H1 (cell line): ENCODE measurements around the gene ARF3. TPM values are rescaled to one million over a fixed set of nuclear protein-coding genes. Genes with fewer than 3 reads are reported as not detected.

ENCODE experiments used
- CTCF ChIA-PET: fragments of 300-600 bp; sonication (Branson Sonifier 250); formaldehyde crosslinking; loops from one replicate; lab custom pipeline; 2021; ENCODE audit not compliant: partially characterized antibody; lab: Charles Lee
- POLR2A ChIA-PET: fragments of 300-600 bp; sonication (Branson Sonifier 250); formaldehyde crosslinking; loops from one replicate; lab custom pipeline; 2021; ENCODE audit warnings: inconsistent platforms; ENCODE audit not compliant: partially characterized antibody; lab: Charles Lee
- DNase-seq, 2 experiments: peaks; one replicate each; pipeline versions ENCODE4 v3.0.0 to v3.0.0-alpha.2; 2010 to 2022; ENCODE audit warnings: low spot score in 2 of 2, low read depth in 1 of 2, mixed read lengths in 1 of 2
- FAIRE-seq: peaks from 2 replicates; lab custom pipeline; 2011; peaks lifted over from hg19 to GRCh38; lab: Jason Lieb, UNC
- H2AFZ ChIP-seq: 2 replicates; pipeline ENCODE4 v1.8.1; 2012; ENCODE audit warnings: low read length, inconsistent platforms
- H2AK5ac ChIP-seq: 2 replicates; pipeline ENCODE4 v1.6.1; 2013; ENCODE audit warnings: low read depth, low read length
- H2BK120ac ChIP-seq: replicated peaks from 2 replicates; pipeline ENCODE3; 2013; ENCODE audit warnings: low read depth, low read length, inconsistent platforms
- H2BK12ac ChIP-seq: 2 replicates; pipeline ENCODE4 v1.6.1; 2013; ENCODE audit warnings: low read depth, low read length
- H2BK15ac ChIP-seq: 2 replicates; pipeline ENCODE4 v1.6.1; 2013; ENCODE audit warnings: low read length
- H2BK20ac ChIP-seq: 2 replicates; pipeline ENCODE4 v1.6.1; 2013; ENCODE audit warnings: low read length
- H2BK5ac ChIP-seq: 2 replicates; pipeline ENCODE4 v1.6.1; 2013; ENCODE audit warnings: low read depth, low read length
- H3K14ac ChIP-seq: 2 replicates; pipeline ENCODE4 v1.6.1; 2013; ENCODE audit warnings: inconsistent platforms; ENCODE audit not compliant: insufficient read length
- H3K18ac ChIP-seq: 2 replicates; pipeline ENCODE4 v1.6.1; 2013; ENCODE audit warnings: low read length; ENCODE audit errors: extremely low read depth
- H3K23ac ChIP-seq: 2 replicates; pipeline ENCODE4 v1.6.1; 2013; ENCODE audit warnings: inconsistent platforms; ENCODE audit not compliant: insufficient read length
- H3K23me2 ChIP-seq: 2 replicates; pipeline ENCODE4 v1.6.1; 2013; ENCODE audit warnings: low read depth, low read length
- H3K27ac ChIP-seq: 2 replicates; pipeline ENCODE4 v1.6.1; 2011; ENCODE audit warnings: low read depth, low read length, inconsistent platforms
- H3K27me3 ChIP-seq, 4 experiments: replicated peaks in 1 of 4; 1 replicate in 1 of 4; 2 replicates in 3 of 4; pipeline versions ENCODE4 v1.6.1 to v1.8.1; 2011 to 2013; ENCODE audit warnings: low read length in 3 of 4, mild to moderate bottlenecking in 3 of 4, inconsistent platforms in 2 of 4, mixed read lengths in 2 of 4, moderate library complexity in 1 of 4; ENCODE audit not compliant: control insufficient read depth in 3 of 4, insufficient read depth in 3 of 4; ENCODE audit errors: extremely low read depth in 1 of 4
- H3K36me3 ChIP-seq, 4 experiments: 2 replicates each; pipeline versions ENCODE4 v1.6.1 to v1.8.1; 2011 to 2013; ENCODE audit warnings: mild to moderate bottlenecking in 4 of 4, low read length in 3 of 4, moderate library complexity in 2 of 4, control low read depth in 1 of 4, inconsistent platforms in 1 of 4; ENCODE audit not compliant: insufficient read depth in 4 of 4, control insufficient read depth in 2 of 4
- H3K4ac ChIP-seq: replicated peaks from 2 replicates; pipeline ENCODE3; 2013; ENCODE audit warnings: low read length, low read depth, mixed read lengths, inconsistent platforms; ENCODE audit not compliant: insufficient read length
- H3K4me1 ChIP-seq, 4 experiments: replicated peaks in 1 of 4; 1 replicate in 1 of 4; 2 replicates in 3 of 4; pipeline versions ENCODE4 v1.6.1 to v1.8.1; 2011 to 2013; ENCODE audit warnings: low read length in 3 of 4, inconsistent platforms in 2 of 4, mixed read lengths in 1 of 4; ENCODE audit not compliant: insufficient read depth in 4 of 4, control insufficient read depth in 3 of 4
- H3K4me2 ChIP-seq, 2 experiments: 2 replicates each; pipeline versions ENCODE4 v1.6.1 to v1.8.1; 2011 to 2013; ENCODE audit warnings: low read depth in 2 of 2, low read length in 2 of 2, control low read depth in 1 of 2, inconsistent platforms in 1 of 2, mild to moderate bottlenecking in 1 of 2; ENCODE audit not compliant: insufficient read depth in 1 of 2
- H3K4me3 ChIP-seq, 4 experiments: fragments of 200-600, 300-600 bp in 1 of 4; sonication (generic), shearing (Covaris generic), sonication (Bioruptor Twin) in 1 of 4; 2 replicates each; pipeline versions ENCODE4 v1.5.1 to v1.8.1; 2011 to 2016; ENCODE audit warnings: low read length in 4 of 4, low read depth in 3 of 4, control low read depth in 2 of 4, inconsistent platforms in 2 of 4, mild to moderate bottlenecking in 2 of 4, mixed read lengths in 1 of 4, moderate library complexity in 1 of 4; ENCODE audit not compliant: insufficient read depth in 2 of 4; ENCODE audit errors: extremely low read depth in 1 of 4
- H3K56ac ChIP-seq: replicated peaks from 2 replicates; pipeline ENCODE3; 2013; ENCODE audit warnings: low read depth, mild to moderate bottlenecking, mixed read lengths, low read length, inconsistent platforms; ENCODE audit not compliant: insufficient read length
- H3K79me1 ChIP-seq: 2 replicates; pipeline ENCODE4 v1.6.1; 2013; ENCODE audit warnings: low read depth, low read length, control low read depth
- H3K79me2 ChIP-seq, 2 experiments: 2 replicates each; pipeline versions ENCODE4 v1.6.1 to v1.8.1; 2012 to 2013; ENCODE audit warnings: low read length in 2 of 2, mild to moderate bottlenecking in 2 of 2, inconsistent platforms in 1 of 2; ENCODE audit not compliant: insufficient read depth in 2 of 2, control insufficient read depth in 1 of 2
- H3K9ac ChIP-seq, 4 experiments: replicated peaks in 1 of 4; 1 replicate in 1 of 4; 2 replicates in 3 of 4; pipeline versions ENCODE4 v1.6.1 to v1.8.1; 2011 to 2013; ENCODE audit warnings: low read depth in 3 of 4, low read length in 3 of 4, control low read depth in 2 of 4, mild to moderate bottlenecking in 2 of 4, moderate library complexity in 2 of 4, inconsistent platforms in 1 of 4; ENCODE audit errors: extremely low read depth in 1 of 4
- H3K9me3 ChIP-seq, 2 experiments: 2 replicates each; pipeline versions ENCODE4 v1.6.1 to v1.8.1; 2012 to 2013; ENCODE audit warnings: mild to moderate bottlenecking in 2 of 2, moderate library complexity in 2 of 2, control low read depth in 1 of 2, inconsistent platforms in 1 of 2, low read depth in 1 of 2, low read length in 1 of 2, mixed read lengths in 1 of 2; ENCODE audit not compliant: insufficient read depth in 2 of 2
- H4K20me1 ChIP-seq, 2 experiments: replicated peaks in 1 of 2; 2 replicates each; pipeline versions ENCODE3 to v1.8.1; 2011 to 2013; ENCODE audit warnings: inconsistent platforms in 2 of 2, low read length in 2 of 2, mild to moderate bottlenecking in 1 of 2; ENCODE audit not compliant: insufficient read depth in 2 of 2, control insufficient read depth in 1 of 2
- H4K5ac ChIP-seq: 2 replicates; pipeline ENCODE4 v1.6.1; 2013; ENCODE audit warnings: low read length, low read depth, mixed read lengths, inconsistent platforms; ENCODE audit not compliant: insufficient read length
- H4K8ac ChIP-seq: 2 replicates; pipeline ENCODE4 v1.8.0; 2013; ENCODE audit warnings: mild to moderate bottlenecking, moderate library complexity, low read length, inconsistent platforms; ENCODE audit not compliant: insufficient read depth; ENCODE audit errors: extremely low read depth
- H4K91ac ChIP-seq: replicated peaks from 2 replicates; pipeline ENCODE3; 2013; ENCODE audit warnings: low read length, mixed read lengths, inconsistent platforms; ENCODE audit not compliant: insufficient read length
- EGR1 ChIP-seq: IDR thresholded peaks from 2 replicates; pipeline ENCODE4 v1.6.1; 2011; ENCODE audit warnings: low read depth, low read length, borderline replicate concordance
- EP300 ChIP-seq, 2 experiments: IDR thresholded peaks; 1 replicate in 1 of 2; 2 replicates in 1 of 2; pipeline ENCODE4 v1.6.1; 2011 to 2012; ENCODE audit warnings: low read depth in 2 of 2, low read length in 2 of 2, mild to moderate bottlenecking in 2 of 2, borderline replicate concordance in 1 of 2, inconsistent platforms in 1 of 2, moderate library complexity in 1 of 2
- FOSL1 ChIP-seq: IDR thresholded peaks from 2 replicates; pipeline ENCODE4 v1.6.1; 2011; ENCODE audit warnings: mild to moderate bottlenecking, low read depth, low read length, moderate library complexity; ENCODE audit not compliant: insufficient read depth
- GABPA ChIP-seq: IDR thresholded peaks from 2 replicates; pipeline ENCODE4 v1.6.1; 2011; ENCODE audit warnings: mild to moderate bottlenecking, low read length, moderate library complexity, borderline replicate concordance; ENCODE audit not compliant: insufficient read depth
- GTF2F1 ChIP-seq: IDR thresholded peaks from 2 replicates; pipeline ENCODE4 v1.6.1; 2012; ENCODE audit warnings: low read depth, low read length, improper control_type of control experiment, borderline replicate concordance
- HDAC2 ChIP-seq, 2 experiments: fragments of 300-600 bp in 1 of 2; sonication (generic) in 1 of 2; IDR thresholded peaks; 2 replicates each; pipeline ENCODE4 v1.6.1; 2011 to 2012; ENCODE audit warnings: low read depth in 2 of 2, low read length in 2 of 2, mild to moderate bottlenecking in 2 of 2, moderate library complexity in 2 of 2, borderline replicate concordance in 1 of 2, inconsistent platforms in 1 of 2
- KDM1A ChIP-seq: fragments of 200-600, 300-600 bp; sonication (generic); IDR thresholded peaks from 2 replicates; pipeline ENCODE4 v1.7.1; 2016; ENCODE audit warnings: mild to moderate bottlenecking, low read length, borderline replicate concordance
- RFX5 ChIP-seq: IDR thresholded peaks from 2 replicates; pipeline ENCODE4 v1.6.1; 2011; ENCODE audit warnings: low read depth, low read length, improper control_type of control experiment, borderline replicate concordance
- RXRA ChIP-seq: IDR thresholded peaks from 2 replicates; pipeline ENCODE4 v1.6.1; 2011; ENCODE audit warnings: low read depth, mild to moderate bottlenecking, low read length, moderate library complexity; ENCODE audit not compliant: insufficient read depth
- SIN3A ChIP-seq, 2 experiments: IDR thresholded peaks in 1 of 2; conservative IDR thresholded peaks in 1 of 2; 2 replicates each; pipeline ENCODE4 v1.6.1; 2011 to 2012; ENCODE audit warnings: low read length in 2 of 2, improper control_type of control experiment in 1 of 2, low read depth in 1 of 2, mild to moderate bottlenecking in 1 of 2
- TCF12 ChIP-seq: IDR thresholded peaks from 2 replicates; pipeline ENCODE4 v1.6.1; 2011; ENCODE audit warnings: low read depth, mild to moderate bottlenecking, low read length
- WGBS, 2 experiments: shearing (Covaris generic) in 1 of 2; methylation state at CpG; one replicate each; pipeline versions ENCODE4 v1.1.6 to v1.1.7; 2013 to 2015; ENCODE audit warnings: low lambda C conversion rate in 2 of 2, mixed read lengths in 2 of 2, inconsistent platforms in 1 of 2, low coverage in 1 of 2, missing lambda C conversion rate in 1 of 2; ENCODE audit not compliant: insufficient replicate concordance in 2 of 2, insufficient coverage in 1 of 2, insufficient read length in 1 of 2; ENCODE audit errors: extremely low coverage in 1 of 2, missing lambda C conversion rate in 1 of 2; 5-methylcytosine and 5-hydroxymethylcytosine counted together
- polyA plus RNA-seq, 7 experiments: library from polyadenylated mRNA; depleted of rRNA in 3 of 7; stranded (reverse) in 5 of 7; unstranded in 2 of 7; fragments of >200 nt in 5 of 7; fragments of 200-250 nt in 2 of 7; gene quantifications; 1 replicate in 5 of 7; 2 replicates in 1 of 7; 4 replicates in 1 of 7; pipeline versions ENCODE4 v1.2.1 to v1.2.3, GENCODE V29; 2011 to 2013; ENCODE audit warnings: missing spikeins in 2 of 7, mixed read lengths in 2 of 7
- total RNA-seq: library from RNA; stranded (reverse); fragmentation: NEBNext Ultra II Directional; extraction: Animal tissue kit (Norgen Biotek cat#: 25700); gene quantifications from 2 replicates; pipeline ENCODE4 v1.2.1, GENCODE V29; 2021

ARF3 gene
- total and polyA plus RNA-seq, 2 of the 8 experiments (the other 6 are each of a cell fraction or from before 2014, with no cell fraction given): 231 to 250 TPM

GRCh38 chr12:48972213-48972951 lies 15.1 kb upstream of the ARF3 start:
- Histone ChIP-seq H2BK12ac (peak overlapping the region; percentile 55; the same call in 1 of the 2 replicates), H3K23me2 (peaks cover 9% of the 10 kb centered on the region), H2BK5ac (no peak overlapping the region), H3K79me1 (no peaks in the 10 kb centered on the region), H3K56ac (no peak overlapping the region), H3K4me3 (peak overlapping the region; percentile 37 to 56 (median 44); a peak in 5 of 8 replicates), H3K27me3 (peaks cover 57 to 95% (median 93%) of the 10 kb centered on the region in 4 experiments), H3K18ac (peak overlapping the region; percentile 38), H3K23ac (no peak overlapping the region), H3K14ac (no peak overlapping the region), H2BK120ac (no peak overlapping the region), H2AK5ac (no peak overlapping the region), H3K4ac (no peak overlapping the region), H4K20me1 (peaks cover 4 to 16% of the 10 kb centered on the region in 2 experiments), H2AFZ (no peak overlapping the region), H4K5ac (no peak overlapping the region), H3K9ac (no peak overlapping the region), H3K9me3 (no peaks in the 10 kb centered on the region), H2BK20ac (no peak overlapping the region), H3K4me2 (peak overlapping the region; percentile 87 to 96), H2BK15ac (peak overlapping the region; percentile 55; the same call in 1 of the 2 replicates), H4K91ac (no peak overlapping the region), H4K8ac (no peak overlapping the region), H3K27ac (no peak overlapping the region), H3K79me2 (no peaks in the 10 kb centered on the region), H3K4me1 (peaks cover 17 to 38% (median 32%) of the 10 kb centered on the region in 4 experiments), H3K36me3 (no peaks in the 10 kb centered on the region; a peak in 1 of 8 replicates)
- ChIA-PET CTCF (interaction anchor here (1.5 to 40.8 kb wide), 6 partner anchors 13 to 161 kb away, joined by 3 to 1336 read pairs (median 8); partner anchors contain the start of genes DDN and WNT1), POLR2A (interaction anchor here (0.8 to 2.7 kb wide), 8 partner anchors 9 to 107 kb away, joined by 3 to 10 read pairs (median 4); partner anchors contain the start of genes ARF3, FKBP11 and RND1)
- no peak for FAIRE-seq
- 20% methylated on average over 23 of the region's 23 CpGs; no CpG with 5 or more reads in 1 of the 2 experiments for WGBS, 2 experiments
- no peak for DNase-seq
- TF ChIP-seq KDM1A: no peak
- TF ChIP-seq TCF12: no peak
- no peak for TF ChIP-seq HDAC2 (IDR thresholded peaks at IDR 0.05; ENCODE audit: borderline replicate concordance in 1 of 2, low read depth in 2 of 2, low read length in 2 of 2)
- TF ChIP-seq EGR1: no peak
- TF ChIP-seq GTF2F1: no peak
- no peak for TF ChIP-seq GABPA
- no peak for TF ChIP-seq RXRA
- TF ChIP-seq EP300 (IDR thresholded peaks at IDR 0.05; ENCODE audit: borderline replicate concordance in 1 of 2, low read depth in 2 of 2, low read length in 2 of 2): no peak
- no peak for TF ChIP-seq RFX5
- no peak for TF ChIP-seq SIN3A (conservative IDR thresholded peaks at IDR 0.05 in 1 of 2, IDR thresholded peaks at IDR 0.05 in 1 of 2; ENCODE audit: low read depth in 1 of 2, low read length in 2 of 2)
- TF ChIP-seq FOSL1: no peak
